HPDE6-E6E7 (cell line): Measurements from ENCODE around the gene MAPK13.
"Not testable (repeated sequence)": the region's sequence is repeated elsewhere in the genome, so short reads cannot be mapped to it uniquely, and the experiment has no call there.

Experiments used
- DNase-seq: peaks from one replicate; pipeline ENCODE4 v3.0.0; 2011; ENCODE audit warnings: missing footprints; ENCODE audit errors: extremely low spot score

MAPK13 gene

DNA sequence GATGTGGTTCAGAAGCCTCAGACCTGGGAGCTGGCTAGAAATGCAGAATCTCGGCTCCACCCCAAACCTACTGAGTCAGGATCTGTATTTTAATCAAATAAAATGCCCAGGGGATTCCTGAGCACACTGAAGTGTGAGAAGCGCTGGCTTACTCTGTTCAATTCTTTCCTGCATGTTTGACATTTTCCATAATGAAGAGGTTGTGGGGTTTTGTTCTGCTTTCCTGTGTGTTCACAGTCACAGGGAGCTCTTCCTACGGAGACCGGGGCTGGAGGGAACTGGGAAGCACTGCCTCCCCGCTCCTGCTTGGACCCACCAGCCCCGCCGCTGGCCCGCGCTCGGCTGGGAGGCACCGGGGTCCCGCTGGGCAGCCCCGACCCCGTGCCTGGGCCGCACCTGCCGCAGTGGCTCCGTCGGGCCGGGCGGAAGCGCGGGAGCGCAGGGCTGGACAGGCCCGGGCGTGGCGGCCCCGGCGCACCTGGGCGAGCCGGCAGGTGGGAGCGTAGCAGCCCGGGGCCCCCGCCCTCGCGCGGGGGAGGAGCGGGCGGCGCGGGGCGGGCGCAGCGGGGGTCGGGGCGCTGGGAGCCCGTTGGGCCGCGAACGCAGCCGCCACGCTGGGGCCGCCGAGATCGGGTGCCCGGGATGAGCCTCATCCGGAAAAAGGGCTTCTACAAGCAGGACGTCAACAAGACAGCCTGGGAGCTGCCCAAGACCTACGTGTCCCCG lies at the start of gene MAPK13:
Gene MAPK13, plus strand, starts transcription at position 573 of the 726 bp plus-strand sequence. Its CDS starts 70 bp downstream, at position 643.
- peak; percentile 53 for DNase-seq

DNA sequence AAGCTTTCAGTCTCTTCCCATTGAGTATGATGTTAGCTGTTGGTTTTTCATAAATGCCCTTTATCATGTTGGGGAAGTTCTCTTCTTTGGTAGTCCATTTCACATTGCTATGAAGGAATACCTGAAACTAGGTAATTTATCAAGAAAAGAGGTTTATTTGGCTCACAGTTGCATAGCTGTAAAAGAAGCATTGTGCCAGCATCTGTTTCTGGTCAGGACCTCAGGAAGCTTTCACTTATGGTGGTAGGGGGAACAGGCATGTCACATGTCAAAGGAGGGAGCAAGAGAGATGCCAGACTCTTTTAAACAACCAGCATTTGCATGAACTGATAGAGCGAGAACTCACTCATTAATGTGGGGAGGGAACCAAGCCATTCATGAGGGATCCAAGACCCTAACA lies 48.0 kb upstream of the MAPK13 start:
- DNase-seq = no peak

DNA sequence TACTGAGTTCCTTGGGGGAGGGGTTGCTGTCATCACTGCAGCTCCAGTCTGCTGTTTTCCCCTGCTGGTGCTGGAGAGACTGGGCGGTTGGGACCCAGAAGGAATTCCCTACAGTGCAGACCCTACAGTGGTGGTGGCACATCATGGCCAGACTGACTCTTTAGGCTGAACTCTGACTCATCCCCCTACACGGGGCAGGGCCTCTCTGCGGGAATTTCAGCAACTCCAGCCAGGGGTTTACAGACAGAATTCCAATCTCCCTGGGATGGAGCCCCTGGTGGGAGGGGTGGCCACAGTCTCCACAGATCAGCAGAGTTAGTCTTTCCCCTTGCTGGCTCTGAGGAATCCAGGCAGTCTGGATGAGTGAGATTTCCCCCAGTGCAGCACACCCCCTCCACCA lies 46.9 kb upstream of the MAPK13 start:
- no peak for DNase-seq

DNA sequence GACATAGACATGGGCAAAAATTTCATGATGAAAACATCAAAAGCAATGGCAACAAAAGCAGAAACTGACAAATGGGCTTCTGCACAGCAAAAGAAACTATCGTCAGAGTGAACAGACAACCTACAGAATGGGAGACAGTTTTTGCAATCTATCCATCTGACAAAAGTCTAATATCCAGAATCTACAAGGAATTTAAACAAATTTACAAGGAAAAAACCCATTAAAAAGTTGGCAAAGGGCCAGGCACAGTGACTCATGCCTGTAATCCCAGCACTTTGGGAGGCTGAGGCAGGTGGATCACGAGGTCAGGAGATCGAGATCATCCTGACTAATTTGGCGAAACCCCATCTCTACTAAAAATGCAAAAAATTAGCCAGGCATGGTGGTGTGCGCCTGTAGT lies 42.1 kb upstream of the MAPK13 start:
- not testable (repeated sequence) for DNase-seq

DNA sequence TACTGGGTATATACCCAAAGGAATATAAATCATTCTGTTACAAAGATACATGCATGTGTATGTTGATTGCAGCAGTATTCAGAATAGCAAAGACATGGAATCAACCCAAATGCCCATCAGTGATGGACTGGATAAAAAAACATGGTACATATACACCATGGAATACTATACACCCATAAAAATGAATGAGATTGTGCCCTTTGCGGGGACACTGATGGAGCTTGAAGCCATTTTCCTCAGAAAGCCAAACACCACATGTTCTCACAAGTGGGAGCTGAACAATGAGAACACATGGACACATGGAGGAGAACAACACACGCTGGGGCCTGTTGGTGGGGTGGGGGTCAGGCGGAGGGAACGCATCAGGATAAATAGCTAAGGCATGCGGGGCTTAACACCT lies 41.3 kb upstream of the MAPK13 start:
- DNase-seq = no peak

DNA sequence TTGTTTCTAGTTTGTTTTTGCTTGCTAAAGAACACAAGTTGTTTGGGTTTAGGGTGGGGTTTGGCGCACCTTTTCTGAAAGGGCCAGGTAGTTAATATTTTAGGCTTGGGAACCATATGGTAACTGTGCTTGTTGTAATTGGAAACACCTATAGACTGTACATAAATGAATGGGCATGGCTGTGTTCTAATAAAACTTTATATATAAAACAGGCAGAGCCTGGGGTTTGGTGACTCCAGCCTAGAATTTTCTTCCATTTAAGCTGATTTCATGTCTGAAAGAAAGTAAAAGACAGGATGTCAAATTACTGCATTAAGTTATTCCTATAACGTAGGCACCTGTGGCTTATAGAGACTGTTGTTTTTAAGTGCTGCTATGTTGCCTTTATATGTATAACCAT lies 36.1 kb upstream of the MAPK13 start:
- no peak for DNase-seq

DNA sequence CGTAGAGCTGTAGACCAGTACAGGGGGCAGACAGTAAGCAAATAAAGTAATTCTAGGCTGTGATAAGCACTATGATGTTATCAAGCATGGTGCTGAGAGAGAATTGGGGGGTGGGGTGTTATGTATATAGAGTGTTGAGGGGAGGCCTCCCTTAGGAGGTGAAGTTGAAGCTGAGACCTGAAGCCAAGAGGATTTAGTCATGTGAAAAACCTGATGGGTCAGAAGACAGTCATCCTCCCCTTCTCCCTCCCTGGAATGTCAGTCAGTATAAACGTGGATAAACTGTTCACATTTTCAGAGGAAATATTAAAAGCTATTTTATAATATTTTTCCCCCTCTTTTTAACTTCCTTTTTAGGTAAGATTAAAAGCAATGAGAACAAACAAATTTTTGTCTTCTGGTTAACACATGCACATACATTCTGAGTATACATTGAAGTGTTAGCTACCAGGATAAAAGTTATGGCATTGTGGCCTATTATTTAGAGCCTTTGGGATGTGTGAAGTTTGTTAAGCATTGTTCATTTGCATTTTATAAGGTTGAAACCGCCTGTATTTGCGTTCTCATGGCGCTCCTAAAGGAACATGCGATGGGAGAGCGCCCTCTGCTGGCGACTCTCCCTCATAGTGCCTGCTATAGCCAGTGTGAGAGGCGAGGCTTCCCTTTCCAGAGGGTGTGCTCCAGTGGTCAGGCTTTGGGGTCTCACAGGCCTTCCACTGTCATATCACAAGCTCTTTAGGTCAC lies 35.4 kb upstream of the MAPK13 start:
- peak; percentile 67 for DNase-seq

DNA sequence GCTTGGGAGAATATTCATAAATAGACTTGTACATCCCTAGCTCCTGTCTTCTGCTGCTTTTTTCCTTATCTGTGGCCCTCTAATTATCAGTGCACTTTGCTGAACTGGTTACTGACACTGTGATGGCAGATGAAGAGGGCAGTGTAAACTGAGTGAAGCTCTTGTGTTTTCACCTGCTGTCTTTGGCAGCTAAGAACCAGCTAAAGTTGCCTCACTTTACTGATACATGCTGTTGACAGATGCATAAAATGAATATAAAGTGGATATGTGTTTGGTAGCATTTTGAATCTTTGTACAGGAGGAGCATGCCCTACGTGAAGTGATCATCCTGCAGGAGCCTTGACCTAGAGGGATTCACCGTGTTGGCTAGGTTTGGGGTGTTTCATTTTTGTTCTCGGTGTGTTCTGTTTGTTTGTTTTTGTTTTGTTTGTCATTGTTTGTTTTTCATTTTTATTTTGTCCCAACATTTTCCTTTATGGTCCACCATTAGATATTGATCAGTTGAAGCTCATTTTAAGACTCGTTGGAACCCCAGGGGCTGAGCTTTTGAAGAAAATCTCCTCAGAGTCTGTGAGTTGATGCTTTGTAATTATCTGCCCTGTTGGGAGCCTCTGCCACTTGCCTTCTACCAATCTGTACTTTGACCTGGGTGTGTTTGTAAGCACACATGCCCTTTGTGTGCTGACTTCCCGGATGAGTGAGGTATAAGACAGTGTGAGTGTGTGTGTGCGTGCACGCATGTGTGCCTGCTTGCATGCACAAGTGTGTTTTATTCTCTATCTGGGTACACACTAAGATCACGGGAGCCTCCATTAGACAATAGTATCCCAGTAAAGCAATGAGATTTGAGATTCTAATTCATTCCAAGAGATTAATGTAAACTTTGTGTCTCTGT lies 34.6 kb upstream of the MAPK13 start:
- DNase-seq = no peak

DNA sequence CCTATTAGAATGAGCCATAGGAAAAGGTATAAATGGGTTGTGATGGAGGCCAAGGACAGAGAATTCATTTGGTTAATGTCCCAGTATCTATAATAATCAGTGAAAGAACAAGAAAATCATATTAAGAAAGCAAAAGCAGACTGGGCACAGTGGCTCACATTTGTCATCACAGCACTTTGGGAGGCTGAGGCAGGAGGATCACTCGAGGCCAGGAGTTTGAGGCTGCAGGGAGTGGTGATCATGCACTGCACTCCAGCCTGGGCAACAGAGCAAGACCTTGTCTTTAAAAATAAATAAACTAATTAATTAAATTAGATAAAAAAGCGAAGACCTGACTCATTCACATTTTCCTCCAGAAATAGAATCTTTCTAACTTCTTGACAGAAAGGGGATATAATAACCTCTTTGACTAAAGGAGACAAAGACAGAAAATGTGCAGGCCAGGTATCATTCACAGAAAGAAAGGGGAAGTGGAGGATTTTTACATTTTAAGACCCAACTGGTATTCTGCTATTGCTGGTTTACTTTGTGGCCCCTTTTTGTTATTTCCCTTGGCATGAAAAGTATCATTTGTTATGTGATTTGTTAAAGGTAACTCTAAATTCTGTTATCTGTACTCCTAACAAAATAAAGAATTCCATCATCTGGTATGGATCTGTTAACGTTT lies 31.9 kb upstream of the MAPK13 start:
- DNase-seq = no peak

DNA sequence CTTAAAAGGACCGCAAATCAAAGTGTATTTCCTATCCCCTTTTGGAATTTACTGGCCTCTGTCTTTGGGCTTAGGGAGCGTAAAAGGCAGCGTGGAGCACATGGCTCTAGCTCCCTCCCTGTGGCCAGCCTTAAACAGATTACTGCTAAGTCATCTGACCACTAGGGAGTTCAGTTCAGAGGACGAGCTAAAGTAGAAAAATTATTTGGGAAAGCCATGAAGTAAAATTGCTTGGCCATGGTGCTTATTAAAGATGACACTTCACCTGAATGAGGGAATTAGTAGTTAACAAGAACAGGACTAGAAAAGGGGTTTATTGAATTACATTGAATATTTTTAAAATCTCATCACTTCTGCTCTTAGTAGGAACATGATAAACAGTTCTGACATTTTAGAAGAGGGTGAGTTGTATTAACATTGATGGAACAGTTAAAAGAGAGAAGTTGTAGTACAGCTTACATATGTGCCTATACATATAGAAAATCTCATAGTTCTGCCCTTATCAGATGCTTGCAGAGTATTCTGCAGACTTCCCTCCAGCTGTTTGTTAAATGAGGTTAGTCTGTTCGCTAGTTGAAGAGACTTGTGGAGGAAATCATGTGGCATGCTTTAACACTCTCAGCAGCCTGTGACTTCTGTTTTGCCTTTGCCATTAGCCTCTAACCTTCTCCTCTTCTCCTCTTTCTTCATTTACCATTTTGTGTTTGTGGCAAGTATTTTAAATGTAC lies 31.2 kb upstream of the MAPK13 start:
- no peak for DNase-seq

DNA sequence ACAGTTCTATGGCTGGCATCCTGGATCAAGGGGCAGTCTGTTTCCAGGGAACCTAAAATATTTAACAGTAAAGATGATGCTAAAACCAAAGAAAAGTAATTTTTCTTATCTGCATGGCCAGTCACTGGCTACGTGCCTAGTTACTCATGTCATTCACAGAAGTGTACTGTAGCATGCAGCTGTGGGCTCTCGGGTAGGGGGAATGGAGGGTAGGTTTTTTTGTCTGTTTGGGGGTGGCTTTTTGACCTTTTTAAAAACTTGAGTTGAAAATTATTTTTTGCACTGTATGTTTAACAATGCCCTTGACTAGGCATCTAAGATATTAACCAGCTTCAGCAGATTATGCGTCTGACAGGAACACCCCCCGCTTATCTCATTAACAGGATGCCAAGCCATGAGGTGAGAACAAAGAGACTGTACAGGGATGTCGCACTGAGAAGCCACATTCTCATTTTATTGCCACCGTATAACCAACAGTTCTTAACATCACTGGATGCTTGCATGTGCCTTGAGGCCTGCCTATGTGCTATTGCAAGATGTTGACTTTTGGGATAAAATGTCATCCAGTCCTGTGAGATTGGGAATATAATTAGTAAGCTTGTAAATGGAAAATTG lies 30.3 kb upstream of the MAPK13 start:
- DNase-seq = no peak

DNA sequence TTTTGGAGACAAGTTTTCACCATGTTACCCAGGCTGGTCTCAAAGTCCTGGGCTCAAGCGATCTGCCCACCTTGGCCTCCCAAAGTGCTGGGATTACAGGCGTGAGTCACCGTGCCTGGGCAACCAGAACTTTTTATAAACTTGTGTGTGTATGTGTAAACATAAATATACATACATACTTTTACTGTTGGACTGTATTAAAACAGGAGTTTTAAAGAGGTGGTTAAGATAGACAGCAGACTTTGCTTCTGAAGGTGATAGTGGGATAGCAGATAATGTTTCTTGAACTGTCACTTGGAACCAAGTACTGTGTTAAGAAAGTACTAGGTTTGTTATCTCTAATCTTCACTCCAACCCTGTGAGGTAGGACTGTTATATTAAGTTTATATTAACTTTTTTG lies 28.6 kb upstream of the MAPK13 start:
- DNase-seq = no peak

DNA sequence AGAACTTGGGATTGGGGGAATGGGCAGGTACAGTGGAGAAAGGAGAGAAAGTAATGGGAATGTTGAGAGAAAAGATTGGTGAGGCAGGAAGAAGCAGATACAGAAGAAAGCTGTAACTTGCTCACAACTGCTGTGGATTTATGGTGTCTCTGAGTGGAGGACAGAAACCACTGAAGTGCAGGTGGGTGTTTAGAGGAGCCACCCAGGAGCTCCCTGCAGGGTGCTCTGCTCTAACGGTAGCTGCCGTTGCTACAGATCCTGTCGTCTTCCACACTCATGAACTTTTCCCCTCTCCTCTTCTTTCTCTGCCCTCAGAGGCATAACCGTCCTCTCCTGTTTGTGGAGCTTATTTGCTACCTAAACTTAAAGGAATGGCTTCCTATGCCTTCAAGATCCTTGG lies 27.5 kb upstream of the MAPK13 start:
- no peak for DNase-seq

DNA sequence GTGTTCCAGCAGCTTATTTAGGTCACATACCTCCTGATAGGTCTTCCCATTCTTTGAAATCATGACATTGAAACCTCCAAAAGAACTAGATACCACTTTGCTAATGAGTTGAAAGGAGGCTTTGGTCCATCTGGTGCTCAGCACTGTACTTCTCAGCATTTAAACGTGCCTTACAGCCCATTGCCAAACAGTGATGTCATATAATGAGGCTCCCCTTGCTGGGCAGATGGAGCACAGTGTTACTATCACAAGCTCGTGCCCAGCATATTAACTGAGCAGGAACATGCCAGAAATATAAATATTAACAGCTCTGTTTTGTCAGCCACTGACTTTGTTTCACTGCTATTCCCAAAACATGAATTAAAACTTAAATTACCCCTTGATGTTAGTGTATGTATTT lies 25.5 kb upstream of the MAPK13 start:
- no peak for DNase-seq

DNA sequence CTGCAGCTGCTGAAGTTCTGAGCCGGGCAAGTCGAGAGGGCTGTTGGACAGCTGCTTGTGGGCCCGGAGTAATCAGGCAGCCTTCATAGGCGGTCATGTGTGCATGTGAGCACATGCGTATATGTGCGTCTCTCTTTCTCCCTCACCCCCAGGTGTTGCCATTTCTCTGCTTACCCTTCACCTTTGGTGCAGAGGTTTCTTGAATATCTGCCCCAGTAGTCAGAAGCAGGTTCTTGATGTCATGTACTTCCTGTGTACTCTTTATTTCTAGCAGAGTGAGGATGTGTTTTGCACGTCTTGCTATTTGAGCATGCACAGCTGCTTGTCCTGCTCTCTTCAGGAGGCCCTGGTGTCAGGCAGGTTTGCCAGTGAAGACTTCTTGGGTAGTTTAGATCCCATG lies 21.2 kb upstream of the MAPK13 start:
- no peak for DNase-seq

DNA sequence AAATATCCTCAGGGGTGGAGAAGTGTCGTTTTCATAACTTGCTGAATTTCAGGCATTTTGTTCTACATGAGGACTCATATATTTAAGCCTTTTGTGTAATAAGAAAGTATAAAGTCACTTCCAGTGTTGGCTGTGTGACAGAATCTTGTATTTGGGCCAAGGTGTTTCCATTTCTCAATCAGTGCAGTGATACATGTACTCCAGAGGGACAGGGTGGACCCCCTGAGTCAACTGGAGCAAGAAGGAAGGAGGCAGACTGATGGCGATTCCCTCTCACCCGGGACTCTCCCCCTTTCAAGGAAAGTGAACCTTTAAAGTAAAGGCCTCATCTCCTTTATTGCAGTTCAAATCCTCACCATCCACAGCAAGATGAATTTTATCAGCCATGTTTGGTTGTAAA lies 20.3 kb upstream of the MAPK13 start:
- DNase-seq = no peak

DNA sequence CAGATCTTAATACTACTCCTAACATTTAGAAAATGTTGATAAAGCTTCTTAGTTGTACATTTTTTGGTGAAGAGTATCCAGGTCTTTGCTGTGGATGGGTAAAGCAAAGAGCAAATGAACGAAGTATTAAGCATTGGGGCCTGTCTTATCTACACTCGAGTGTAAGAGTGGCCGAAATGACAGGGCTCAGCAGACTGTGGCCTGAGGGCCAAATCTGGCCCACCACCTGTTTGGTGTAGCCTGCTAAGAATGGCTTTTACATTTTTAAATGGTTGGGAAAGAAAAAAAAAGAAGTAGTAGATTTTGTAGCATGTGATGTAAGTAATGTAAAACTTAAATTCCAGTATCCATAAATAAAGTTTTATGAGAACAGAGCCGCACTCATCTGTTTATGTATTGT lies 19.4 kb upstream of the MAPK13 start:
- no peak for DNase-seq

DNA sequence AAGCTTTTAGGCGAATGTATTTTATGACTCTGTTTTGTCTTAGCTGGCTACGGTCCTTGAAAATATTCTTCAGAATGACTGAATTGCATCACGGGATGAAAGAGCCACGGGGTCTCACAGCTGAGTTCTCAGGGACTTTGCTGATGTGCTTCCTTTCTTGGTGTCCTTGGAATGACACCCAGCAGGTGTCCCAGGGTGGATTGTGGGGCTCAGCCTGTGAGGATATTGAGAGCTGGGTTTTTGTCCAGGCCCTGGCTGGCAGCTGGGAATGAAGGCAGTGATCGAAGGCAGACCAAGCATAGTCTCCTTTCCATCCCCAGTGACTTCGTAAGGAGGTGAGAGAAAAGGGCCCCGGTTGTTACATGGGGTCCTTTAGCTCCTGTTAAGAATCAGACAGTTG lies 18.8 kb upstream of the MAPK13 start:
- no peak for DNase-seq

DNA sequence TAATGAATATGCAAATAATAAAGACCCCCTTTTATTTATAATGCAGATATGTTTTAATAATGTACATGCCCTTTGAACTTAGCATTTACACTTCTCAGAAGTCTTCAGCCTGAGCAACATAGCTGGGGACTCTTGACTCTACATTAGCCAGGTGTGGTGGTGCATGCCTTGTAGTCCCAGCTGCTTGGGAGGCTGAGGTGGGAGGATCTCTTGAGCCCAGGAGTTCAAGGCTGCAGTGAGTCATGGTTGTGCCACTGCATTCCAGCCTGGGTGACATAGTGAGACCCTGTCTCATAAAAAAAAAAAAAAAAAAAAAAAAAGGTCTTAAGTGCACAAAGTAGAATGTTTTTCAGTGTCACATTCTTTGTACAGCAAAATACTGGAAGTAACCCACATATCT lies 17.3 kb upstream of the MAPK13 start:
- no peak for DNase-seq

DNA sequence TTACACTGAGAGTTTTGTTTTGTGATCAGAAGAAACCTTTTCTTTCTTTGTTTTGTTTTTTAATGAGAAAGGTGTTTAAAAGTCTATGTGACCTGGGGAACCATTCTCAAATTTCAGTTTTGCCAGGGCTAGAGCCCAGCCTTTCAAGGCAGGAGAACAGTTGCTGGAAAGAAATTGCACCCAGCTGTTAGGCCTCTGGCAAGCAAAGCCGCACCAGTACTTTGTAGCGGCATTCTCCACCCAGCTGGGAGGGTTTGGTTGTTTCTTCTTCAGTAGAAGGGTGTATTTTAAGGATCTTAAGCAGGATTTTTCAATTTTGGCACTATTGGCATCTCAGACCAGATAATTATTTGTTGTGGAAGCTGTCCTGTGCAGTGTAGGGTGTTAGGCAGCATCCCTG lies 16.6 kb upstream of the MAPK13 start:
- no peak for DNase-seq
